H1 (cell line): ENCODE measurements around the gene NAXE. TPM values are rescaled to one million over a fixed set of nuclear protein-coding genes. Genes with fewer than 3 reads are reported as not detected.

ENCODE experiments used
- CTCF ChIA-PET: fragments of 300-600 bp; sonication (Branson Sonifier 250); formaldehyde crosslinking; loops from one replicate; lab custom pipeline; 2021; ENCODE audit not compliant: partially characterized antibody; lab: Charles Lee
- POLR2A ChIA-PET: fragments of 300-600 bp; sonication (Branson Sonifier 250); formaldehyde crosslinking; loops from one replicate; lab custom pipeline; 2021; ENCODE audit warnings: inconsistent platforms; ENCODE audit not compliant: partially characterized antibody; lab: Charles Lee
- DNase-seq, 2 experiments: peaks; one replicate each; pipeline versions ENCODE4 v3.0.0 to v3.0.0-alpha.2; 2010 to 2022; ENCODE audit warnings: low spot score in 2 of 2, low read depth in 1 of 2, mixed read lengths in 1 of 2
- FAIRE-seq: peaks from 2 replicates; lab custom pipeline; 2011; peaks lifted over from hg19 to GRCh38; lab: Jason Lieb, UNC
- H2AFZ ChIP-seq: 2 replicates; pipeline ENCODE4 v1.8.1; 2012; ENCODE audit warnings: low read length, inconsistent platforms
- H2AK5ac ChIP-seq: 2 replicates; pipeline ENCODE4 v1.6.1; 2013; ENCODE audit warnings: low read depth, low read length
- H2BK120ac ChIP-seq: replicated peaks from 2 replicates; pipeline ENCODE3; 2013; ENCODE audit warnings: low read depth, low read length, inconsistent platforms
- H2BK12ac ChIP-seq: 2 replicates; pipeline ENCODE4 v1.6.1; 2013; ENCODE audit warnings: low read depth, low read length
- H2BK15ac ChIP-seq: 2 replicates; pipeline ENCODE4 v1.6.1; 2013; ENCODE audit warnings: low read length
- H2BK20ac ChIP-seq: 2 replicates; pipeline ENCODE4 v1.6.1; 2013; ENCODE audit warnings: low read length
- H2BK5ac ChIP-seq: 2 replicates; pipeline ENCODE4 v1.6.1; 2013; ENCODE audit warnings: low read depth, low read length
- H3K14ac ChIP-seq: 2 replicates; pipeline ENCODE4 v1.6.1; 2013; ENCODE audit warnings: inconsistent platforms; ENCODE audit not compliant: insufficient read length
- H3K18ac ChIP-seq: 2 replicates; pipeline ENCODE4 v1.6.1; 2013; ENCODE audit warnings: low read length; ENCODE audit errors: extremely low read depth
- H3K23ac ChIP-seq: 2 replicates; pipeline ENCODE4 v1.6.1; 2013; ENCODE audit warnings: inconsistent platforms; ENCODE audit not compliant: insufficient read length
- H3K23me2 ChIP-seq: 2 replicates; pipeline ENCODE4 v1.6.1; 2013; ENCODE audit warnings: low read depth, low read length
- H3K27ac ChIP-seq: 2 replicates; pipeline ENCODE4 v1.6.1; 2011; ENCODE audit warnings: low read depth, low read length, inconsistent platforms
- H3K27me3 ChIP-seq, 4 experiments: replicated peaks in 1 of 4; 1 replicate in 1 of 4; 2 replicates in 3 of 4; pipeline versions ENCODE4 v1.6.1 to v1.8.1; 2011 to 2013; ENCODE audit warnings: low read length in 3 of 4, mild to moderate bottlenecking in 3 of 4, inconsistent platforms in 2 of 4, mixed read lengths in 2 of 4, moderate library complexity in 1 of 4; ENCODE audit not compliant: control insufficient read depth in 3 of 4, insufficient read depth in 3 of 4; ENCODE audit errors: extremely low read depth in 1 of 4
- H3K36me3 ChIP-seq, 4 experiments: 2 replicates each; pipeline versions ENCODE4 v1.6.1 to v1.8.1; 2011 to 2013; ENCODE audit warnings: mild to moderate bottlenecking in 4 of 4, low read length in 3 of 4, moderate library complexity in 2 of 4, control low read depth in 1 of 4, inconsistent platforms in 1 of 4; ENCODE audit not compliant: insufficient read depth in 4 of 4, control insufficient read depth in 2 of 4
- H3K4ac ChIP-seq: replicated peaks from 2 replicates; pipeline ENCODE3; 2013; ENCODE audit warnings: low read length, low read depth, mixed read lengths, inconsistent platforms; ENCODE audit not compliant: insufficient read length
- H3K4me1 ChIP-seq, 4 experiments: replicated peaks in 1 of 4; 1 replicate in 1 of 4; 2 replicates in 3 of 4; pipeline versions ENCODE4 v1.6.1 to v1.8.1; 2011 to 2013; ENCODE audit warnings: low read length in 3 of 4, inconsistent platforms in 2 of 4, mixed read lengths in 1 of 4; ENCODE audit not compliant: insufficient read depth in 4 of 4, control insufficient read depth in 3 of 4
- H3K4me2 ChIP-seq, 2 experiments: 2 replicates each; pipeline versions ENCODE4 v1.6.1 to v1.8.1; 2011 to 2013; ENCODE audit warnings: low read depth in 2 of 2, low read length in 2 of 2, control low read depth in 1 of 2, inconsistent platforms in 1 of 2, mild to moderate bottlenecking in 1 of 2; ENCODE audit not compliant: insufficient read depth in 1 of 2
- H3K4me3 ChIP-seq, 4 experiments: fragments of 200-600, 300-600 bp in 1 of 4; sonication (generic), shearing (Covaris generic), sonication (Bioruptor Twin) in 1 of 4; 2 replicates each; pipeline versions ENCODE4 v1.5.1 to v1.8.1; 2011 to 2016; ENCODE audit warnings: low read length in 4 of 4, low read depth in 3 of 4, control low read depth in 2 of 4, inconsistent platforms in 2 of 4, mild to moderate bottlenecking in 2 of 4, mixed read lengths in 1 of 4, moderate library complexity in 1 of 4; ENCODE audit not compliant: insufficient read depth in 2 of 4; ENCODE audit errors: extremely low read depth in 1 of 4
- H3K56ac ChIP-seq: replicated peaks from 2 replicates; pipeline ENCODE3; 2013; ENCODE audit warnings: low read depth, mild to moderate bottlenecking, mixed read lengths, low read length, inconsistent platforms; ENCODE audit not compliant: insufficient read length
- H3K79me1 ChIP-seq: 2 replicates; pipeline ENCODE4 v1.6.1; 2013; ENCODE audit warnings: low read depth, low read length, control low read depth
- H3K79me2 ChIP-seq, 2 experiments: 2 replicates each; pipeline versions ENCODE4 v1.6.1 to v1.8.1; 2012 to 2013; ENCODE audit warnings: low read length in 2 of 2, mild to moderate bottlenecking in 2 of 2, inconsistent platforms in 1 of 2; ENCODE audit not compliant: insufficient read depth in 2 of 2, control insufficient read depth in 1 of 2
- H3K9ac ChIP-seq, 4 experiments: replicated peaks in 1 of 4; 1 replicate in 1 of 4; 2 replicates in 3 of 4; pipeline versions ENCODE4 v1.6.1 to v1.8.1; 2011 to 2013; ENCODE audit warnings: low read depth in 3 of 4, low read length in 3 of 4, control low read depth in 2 of 4, mild to moderate bottlenecking in 2 of 4, moderate library complexity in 2 of 4, inconsistent platforms in 1 of 4; ENCODE audit errors: extremely low read depth in 1 of 4
- H3K9me3 ChIP-seq, 2 experiments: 2 replicates each; pipeline versions ENCODE4 v1.6.1 to v1.8.1; 2012 to 2013; ENCODE audit warnings: mild to moderate bottlenecking in 2 of 2, moderate library complexity in 2 of 2, control low read depth in 1 of 2, inconsistent platforms in 1 of 2, low read depth in 1 of 2, low read length in 1 of 2, mixed read lengths in 1 of 2; ENCODE audit not compliant: insufficient read depth in 2 of 2
- H4K20me1 ChIP-seq, 2 experiments: replicated peaks in 1 of 2; 2 replicates each; pipeline versions ENCODE3 to v1.8.1; 2011 to 2013; ENCODE audit warnings: inconsistent platforms in 2 of 2, low read length in 2 of 2, mild to moderate bottlenecking in 1 of 2; ENCODE audit not compliant: insufficient read depth in 2 of 2, control insufficient read depth in 1 of 2
- H4K5ac ChIP-seq: 2 replicates; pipeline ENCODE4 v1.6.1; 2013; ENCODE audit warnings: low read length, low read depth, mixed read lengths, inconsistent platforms; ENCODE audit not compliant: insufficient read length
- H4K8ac ChIP-seq: 2 replicates; pipeline ENCODE4 v1.8.0; 2013; ENCODE audit warnings: mild to moderate bottlenecking, moderate library complexity, low read length, inconsistent platforms; ENCODE audit not compliant: insufficient read depth; ENCODE audit errors: extremely low read depth
- H4K91ac ChIP-seq: replicated peaks from 2 replicates; pipeline ENCODE3; 2013; ENCODE audit warnings: low read length, mixed read lengths, inconsistent platforms; ENCODE audit not compliant: insufficient read length
- KDM1A ChIP-seq: fragments of 200-600, 300-600 bp; sonication (generic); IDR thresholded peaks from 2 replicates; pipeline ENCODE4 v1.7.1; 2016; ENCODE audit warnings: mild to moderate bottlenecking, low read length, borderline replicate concordance
- YY1 ChIP-seq: IDR thresholded peaks from 2 replicates; pipeline ENCODE4 v1.6.1; 2011; ENCODE audit warnings: low read depth, mild to moderate bottlenecking, low read length
- WGBS, 2 experiments: shearing (Covaris generic) in 1 of 2; methylation state at CpG; one replicate each; pipeline versions ENCODE4 v1.1.6 to v1.1.7; 2013 to 2015; ENCODE audit warnings: low lambda C conversion rate in 2 of 2, mixed read lengths in 2 of 2, inconsistent platforms in 1 of 2, low coverage in 1 of 2, missing lambda C conversion rate in 1 of 2; ENCODE audit not compliant: insufficient replicate concordance in 2 of 2, insufficient coverage in 1 of 2, insufficient read length in 1 of 2; ENCODE audit errors: extremely low coverage in 1 of 2, missing lambda C conversion rate in 1 of 2; 5-methylcytosine and 5-hydroxymethylcytosine counted together
- polyA plus RNA-seq, 7 experiments: library from polyadenylated mRNA; depleted of rRNA in 3 of 7; stranded (reverse) in 5 of 7; unstranded in 2 of 7; fragments of >200 nt in 5 of 7; fragments of 200-250 nt in 2 of 7; gene quantifications; 1 replicate in 5 of 7; 2 replicates in 1 of 7; 4 replicates in 1 of 7; pipeline versions ENCODE4 v1.2.1 to v1.2.3, GENCODE V29; 2011 to 2013; ENCODE audit warnings: missing spikeins in 2 of 7, mixed read lengths in 2 of 7
- total RNA-seq: library from RNA; stranded (reverse); fragmentation: NEBNext Ultra II Directional; extraction: Animal tissue kit (Norgen Biotek cat#: 25700); gene quantifications from 2 replicates; pipeline ENCODE4 v1.2.1, GENCODE V29; 2021

The NAXE gene
- total and polyA plus RNA-seq, 2 of the 8 experiments (the other 6 are each of a cell fraction or from before 2014, with no cell fraction given), result 73.1 to 74.3 TPM

GRCh38 chr1:156616463-156616862, 24.9 kb downstream of the NAXE start:
- no peak overlapping the region for H3K56ac ChIP-seq
- H3K4me2 ChIP-seq, result no peak overlapping the region
- H3K36me3 ChIP-seq, result no peaks in the 10 kb centered on the region
- no peak overlapping the region for H4K8ac ChIP-seq
- H3K23ac ChIP-seq, result no peak overlapping the region
- no peaks in the 10 kb centered on the region for H3K79me1 ChIP-seq
- H2BK5ac ChIP-seq, result no peak overlapping the region
- H3K14ac ChIP-seq, result no peak overlapping the region
- H3K27ac ChIP-seq, result no peak overlapping the region
- no peaks in the 10 kb centered on the region for H4K20me1 ChIP-seq
- H3K27me3 ChIP-seq, result peaks cover 0 to 17% (median 9%) of the 10 kb centered on the region in 4 experiments; a peak in 4 of 7 replicates
- no peak overlapping the region for H3K18ac ChIP-seq
- no peaks in the 10 kb centered on the region; a peak in 1 of 7 replicates for H3K4me1 ChIP-seq
- no peak for DNase-seq
- ChIA-PET CTCF (interaction anchor here (0.6 to 43.0 kb wide), 9 partner anchors 8 to 68 kb away, joined by 3 to 868 read pairs (median 19); partner anchors contain the start of genes BCAN, GPATCH4, NAXE and NES), POLR2A (no interaction called here)
- no peak overlapping the region for H4K5ac ChIP-seq
- H3K79me2 ChIP-seq, result no peaks in the 10 kb centered on the region
- no peak overlapping the region for H2BK12ac ChIP-seq
- H3K4me3 ChIP-seq, result no peak overlapping the region
- H3K9me3 ChIP-seq, result no peaks in the 10 kb centered on the region
- H3K9ac ChIP-seq, result no peak overlapping the region
- no peak overlapping the region for H2BK15ac ChIP-seq
- H4K91ac ChIP-seq, result no peak overlapping the region
- no peak overlapping the region for H3K4ac ChIP-seq
- no peak overlapping the region for H2BK20ac ChIP-seq
- no peak overlapping the region for H2BK120ac ChIP-seq
- H2AFZ ChIP-seq, result no peak overlapping the region
- no peak for FAIRE-seq
- H3K23me2 ChIP-seq, result no peaks in the 10 kb centered on the region
- no peak overlapping the region for H2AK5ac ChIP-seq
- 81% methylated on average over 5 of the region's 5 CpGs; no CpG with 5 or more reads in 1 of the 2 experiments for WGBS, 2 experiments
- no peak for TF ChIP-seq KDM1A
- no peak for TF ChIP-seq YY1
